HepG2 (cell line): ENCODE measurements around the gene EPN2. TPM values are rescaled to one million over a fixed set of nuclear protein-coding genes. Genes with fewer than 3 reads are reported as not detected.

Experiments
- ATAC-seq: fragments of 200-7000 bp; cut with Tn5 transposase; 3 replicates; pipeline ENCODE4 v1.9.1; 2020; ENCODE audit warnings: mild to moderate bottlenecking, moderate library complexity
- BruUV-seq: library from RNA; stranded (reverse); fragments of 400-500 nt; replicated peaks from 2 replicates; lab custom pipeline; 2021; lab: Mats Ljungman, UMichigan
- CTCF ChIA-PET: fragments of 300-600 bp; formaldehyde crosslinking; extraction: SDS; loops from one replicate; lab custom pipeline; 2021; ENCODE audit warnings: low total read pairs, inconsistent platforms, low intra/inter-chr PET ratio; lab: Yijun Ruan, JAX
- POLR2A ChIA-PET: fragments of 350-600 bp; sonication (Branson Sonifier 250); formaldehyde crosslinking; loops from one replicate; lab custom pipeline; 2020; ENCODE audit warnings: antibody characterized with exemption, inconsistent platforms; lab: Yijun Ruan, JAX
- DNase-seq: peaks from one replicate; pipeline ENCODE4 v3.0.0-alpha.2; 2015; ENCODE audit warnings: low spot score
- FAIRE-seq: peaks from 3 replicates; lab custom pipeline; 2011; peaks lifted over from hg19 to GRCh38; lab: Jason Lieb, UNC
- H2AFZ ChIP-seq: one replicate; pipeline ENCODE4 v1.6.1; 2011; ENCODE audit warnings: low read length, inconsistent platforms
- H3K27ac ChIP-seq: fragments of 300-600 bp; 3 replicates; pipeline ENCODE4 v1.8.0; 2011; ENCODE audit warnings: mixed run types, mild to moderate bottlenecking, mixed read lengths, low read length, inconsistent platforms; ENCODE audit not compliant: insufficient read depth; ENCODE audit errors: extremely low read length
- H3K27me3 ChIP-seq, 2 experiments: fragments of 200-600 bp in 1 of 2; 2 replicates in 1 of 2; 3 replicates in 1 of 2; pipeline versions ENCODE4 v1.6.0 to v1.8.0; 2011; ENCODE audit warnings: low read length in 2 of 2, mild to moderate bottlenecking in 2 of 2, moderate library complexity in 2 of 2, inconsistent platforms in 1 of 2; ENCODE audit not compliant: insufficient read depth in 2 of 2, control insufficient read depth in 1 of 2
- H3K36me3 ChIP-seq, 2 experiments: fragments of 200-600 bp in 1 of 2; replicated peaks in 1 of 2; 2 replicates in 1 of 2; 3 replicates in 1 of 2; pipeline versions ENCODE4 v1.5.1 to v1.8.0; 2011; ENCODE audit warnings: low read length in 2 of 2, inconsistent platforms in 1 of 2; ENCODE audit not compliant: insufficient read depth in 2 of 2, control insufficient read depth in 1 of 2
- H3K4me1 ChIP-seq: 2 replicates; pipeline ENCODE4 v1.5.1; 2012; ENCODE audit warnings: low read length, inconsistent platforms; ENCODE audit not compliant: insufficient read depth
- H3K4me2 ChIP-seq: 2 replicates; pipeline ENCODE4 v1.6.0; 2011; ENCODE audit warnings: low read depth, low read length, inconsistent platforms
- H3K4me3 ChIP-seq, 3 experiments: fragments of 200-600 bp in 1 of 3; sonication (generic), shearing (Covaris generic) in 1 of 3; replicated peaks in 1 of 3; 2 replicates each; pipeline ENCODE4 v1.5.1; 2011 to 2016; ENCODE audit warnings: low read length in 3 of 3, inconsistent platforms in 2 of 3, low read depth in 2 of 3, mild to moderate bottlenecking in 2 of 3, control low read depth in 1 of 3, mixed read lengths in 1 of 3; ENCODE audit not compliant: insufficient read depth in 1 of 3
- H3K79me2 ChIP-seq: one replicate; pipeline ENCODE4 v1.6.1; 2011; ENCODE audit warnings: low read length, inconsistent platforms; ENCODE audit not compliant: insufficient read depth
- H3K9ac ChIP-seq: 2 replicates; pipeline ENCODE4 v1.6.0; 2011; ENCODE audit warnings: mild to moderate bottlenecking, low read depth, low read length, inconsistent platforms; ENCODE audit not compliant: insufficient read depth
- H3K9me3 ChIP-seq: 2 replicates; pipeline ENCODE4 v1.5.1; 2012; ENCODE audit warnings: mild to moderate bottlenecking, low read length
- H4K20me1 ChIP-seq: 2 replicates; pipeline ENCODE4 v1.6.0; 2011; ENCODE audit warnings: inconsistent platforms, mild to moderate bottlenecking, low read length, moderate library complexity; ENCODE audit not compliant: insufficient read depth
- ADNP ChIP-seq: sonication (generic); formaldehyde crosslinking; IDR thresholded peaks from 2 replicates; pipeline ENCODE4 v1.4.0; 2020; ENCODE audit warnings: missing genetic modification reagents
- AGO1 ChIP-seq: fragments of 200-400 bp; formaldehyde crosslinking; IDR thresholded peaks from 2 replicates; pipeline ENCODE4 v1.6.1; 2017; ENCODE audit warnings: mild to moderate bottlenecking, low read depth, low read length, moderate library complexity; ENCODE audit not compliant: poor library complexity, severe bottlenecking
- BCL6 ChIP-seq: IDR thresholded peaks from 2 replicates; pipeline ENCODE4 v1.6.1; 2016; ENCODE audit warnings: missing genetic modification reagents, missing compliant biosample characterization
- BRCA1 ChIP-seq: sonication (generic); formaldehyde crosslinking; IDR thresholded peaks from 2 replicates; pipeline ENCODE4 v1.4.0; 2020; ENCODE audit warnings: missing genetic modification reagents
- MED13 ChIP-seq: sonication (generic); formaldehyde crosslinking; IDR thresholded peaks from 2 replicates; pipeline ENCODE4 v1.5.0; 2020; ENCODE audit warnings: missing genetic modification reagents
- NFKB2 ChIP-seq: sonication (generic); formaldehyde crosslinking; IDR thresholded peaks from 2 replicates; pipeline ENCODE4 v1.4.0; 2020; ENCODE audit warnings: missing genetic modification reagents, borderline replicate concordance
- ZNF230 ChIP-seq: sonication (generic); formaldehyde crosslinking; IDR thresholded peaks from 2 replicates; pipeline ENCODE4 v1.4.0; 2020; ENCODE audit warnings: mild to moderate bottlenecking, missing genetic modification reagents
- WGBS: methylation state at CpG from one replicate; pipeline ENCODE4 v1.1.6; 2017; ENCODE audit warnings: low lambda C conversion rate; 5-methylcytosine and 5-hydroxymethylcytosine counted together
- in situ Hi-C: cut with HindIII; loops from 2 replicates; pipeline ENCODE4 v1.10.0; 2017; ENCODE audit warnings: low pct_unique_long_range_greater_than_20kb; ENCODE audit not compliant: extremely low pct_ligation_motif_present
- intact Hi-C: fragments of 100-400 bp; cut with micrococcal nuclease; formaldehyde crosslinking; loops from one replicate; pipeline ENCODE4 v1.10.0; 2022; ENCODE audit not compliant: unreplicated experiment
- polyA plus RNA-seq, 8 experiments: library from polyadenylated mRNA; depleted of rRNA in 3 of 8; stranded (reverse) in 7 of 8; unstranded in 1 of 8; fragments of >200 nt; fragmentation: Illumina TruSeq in 4 of 8; extraction: Trizol in 4 of 8; gene quantifications; 2 replicates each; pipeline versions ENCODE4 v1.2.1 to v1.2.3, GENCODE V29; 2011 to 2016; ENCODE audit warnings: low read depth in 4 of 8, missing spikeins in 1 of 8, mixed read lengths in 1 of 8; ENCODE audit not compliant: insufficient read depth in 1 of 8
- total RNA-seq, 5 experiments: library from RNA; depleted of rRNA; stranded (reverse); fragments of >200 nt; fragmentation: Illumina TruSeq; extraction: Trizol; gene quantifications; 2 replicates each; pipeline ENCODE4 v1.2.3, GENCODE V29; 2016; ENCODE audit warnings: low read depth in 1 of 5
- TF ChIP-seq, protein P1 (sequence below): sonication (generic); formaldehyde crosslinking; IDR thresholded peaks from 2 replicates; pipeline ENCODE4 v1.5.1; 2020; ENCODE audit warnings: mild to moderate bottlenecking, missing genetic modification reagents, moderate library complexity

EPN2 gene
- total and polyA plus RNA-seq, 2 of the 13 experiments (the other 11 are each of a cell fraction or from before 2014, with no cell fraction given) = 7.8 to 19.2 TPM

DNA sequence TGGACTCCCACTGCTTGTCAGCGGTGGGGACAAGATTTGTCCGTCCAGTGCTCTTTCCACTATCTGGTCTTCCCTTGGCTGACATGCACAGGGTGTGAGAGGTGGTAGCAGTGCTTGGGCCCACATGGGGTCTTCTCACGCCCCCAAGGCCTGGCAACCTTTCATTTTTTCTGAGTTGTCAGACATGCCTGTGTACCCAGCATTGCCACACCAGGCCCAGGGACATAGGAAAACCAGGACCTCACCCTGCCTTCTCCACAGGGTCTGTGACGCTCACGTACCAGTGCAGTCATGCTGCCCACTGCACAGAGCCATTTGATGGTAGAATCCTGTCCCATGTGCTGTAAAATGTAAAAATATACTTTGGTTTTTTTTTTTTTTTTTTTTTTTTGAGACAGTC, 67.6 kb downstream of the EPN2 start:
- BruUV-seq = no TSS peak
- H3K27me3 ChIP-seq = no peaks in the 10 kb centered on the region
- H3K4me3 ChIP-seq = no peak overlapping the region
- no peak overlapping the region for H3K4me2 ChIP-seq
- CTCF ChIA-PET = no interaction called here
- H2AFZ ChIP-seq = no peak overlapping the region
- no peak for DNase-seq
- 94% methylated on average over 5 of the region's 5 CpGs for WGBS
- H3K9me3 ChIP-seq = no peaks in the 10 kb centered on the region
- no peak overlapping the region for H3K27ac ChIP-seq
- POLR2A ChIA-PET = interaction anchor here (1.0 kb wide), 2 partner anchors 13 to 34 kb away, joined by 3 read pairs; no protein-coding TSS in a partner anchor
- FAIRE-seq = no peak
- TF ChIP-seq ZNF230 (no peak), NFKB2 (CRISPR knock-in tag) (no peak), ADNP (CRISPR knock-in tag) (no peak), BRCA1 (CRISPR knock-in tag) (no peak), AGO1 (no peak), MED13 (CRISPR knock-in tag) (no peak), BCL6 (no peak)
- TF ChIP-seq, protein P1, sequence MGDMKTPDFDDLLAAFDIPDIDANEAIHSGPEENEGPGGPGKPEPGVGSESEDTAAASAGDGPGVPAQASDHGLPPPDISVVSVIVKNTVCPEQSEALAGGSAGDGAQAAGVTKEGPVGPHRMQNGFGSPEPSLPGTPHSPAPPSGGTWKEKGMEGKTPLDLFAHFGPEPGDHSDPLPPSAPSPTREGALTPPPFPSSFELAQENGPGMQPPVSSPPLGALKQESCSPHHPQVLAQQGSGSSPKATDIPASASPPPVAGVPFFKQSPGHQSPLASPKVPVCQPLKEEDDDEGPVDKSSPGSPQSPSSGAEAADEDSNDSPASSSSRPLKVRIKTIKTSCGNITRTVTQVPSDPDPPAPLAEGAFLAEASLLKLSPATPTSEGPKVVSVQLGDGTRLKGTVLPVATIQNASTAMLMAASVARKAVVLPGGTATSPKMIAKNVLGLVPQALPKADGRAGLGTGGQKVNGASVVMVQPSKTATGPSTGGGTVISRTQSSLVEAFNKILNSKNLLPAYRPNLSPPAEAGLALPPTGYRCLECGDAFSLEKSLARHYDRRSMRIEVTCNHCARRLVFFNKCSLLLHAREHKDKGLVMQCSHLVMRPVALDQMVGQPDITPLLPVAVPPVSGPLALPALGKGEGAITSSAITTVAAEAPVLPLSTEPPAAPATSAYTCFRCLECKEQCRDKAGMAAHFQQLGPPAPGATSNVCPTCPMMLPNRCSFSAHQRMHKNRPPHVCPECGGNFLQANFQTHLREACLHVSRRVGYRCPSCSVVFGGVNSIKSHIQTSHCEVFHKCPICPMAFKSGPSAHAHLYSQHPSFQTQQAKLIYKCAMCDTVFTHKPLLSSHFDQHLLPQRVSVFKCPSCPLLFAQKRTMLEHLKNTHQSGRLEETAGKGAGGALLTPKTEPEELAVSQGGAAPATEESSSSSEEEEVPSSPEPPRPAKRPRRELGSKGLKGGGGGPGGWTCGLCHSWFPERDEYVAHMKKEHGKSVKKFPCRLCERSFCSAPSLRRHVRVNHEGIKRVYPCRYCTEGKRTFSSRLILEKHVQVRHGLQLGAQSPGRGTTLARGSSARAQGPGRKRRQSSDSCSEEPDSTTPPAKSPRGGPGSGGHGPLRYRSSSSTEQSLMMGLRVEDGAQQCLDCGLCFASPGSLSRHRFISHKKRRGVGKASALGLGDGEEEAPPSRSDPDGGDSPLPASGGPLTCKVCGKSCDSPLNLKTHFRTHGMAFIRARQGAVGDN (CRISPR knock-in tag) = 0 out of 2 replicates have a peak, but pooled peaks have one; percentile 3
- no peak overlapping the region for H3K9ac ChIP-seq
- ATAC-seq = no peak
- H4K20me1 ChIP-seq = no peaks in the 10 kb centered on the region
- peaks cover 36% of the 10 kb centered on the region for H3K4me1 ChIP-seq
- in situ Hi-C loops (no loop called here), intact Hi-C loops (no loop called here)
- peaks cover 0 to 3% of the 10 kb centered on the region in 2 experiments; a peak in 1 of 5 replicates for H3K36me3 ChIP-seq
- no peaks in the 10 kb centered on the region for H3K79me2 ChIP-seq
